Heart left ventricle (tissue), 13 donors: ENCODE measurements around the gene C17orf75.

Experiments
- POLR2A ChIP-seq, 2 donors: fragments of 450-650 bp; IDR thresholded peaks; one replicate each; pipeline ENCODE4 v1.6.1; 2017; ENCODE audit warnings: antibody characterized with exemption in 2 of 2, mild to moderate bottlenecking in 2 of 2, moderate library complexity in 2 of 2
- TF ChIP-seq, protein P1 (sequence below), 12 donors: fragments of 200-600 bp; sonication (generic) in 4 of 12; IDR thresholded peaks; one replicate each; pipeline versions ENCODE4 v1.5.0 to v1.8.0; 2018 to 2022; ENCODE audit warnings: antibody characterized with exemption in 12 of 12, mild to moderate bottlenecking in 5 of 12
- donor health status: ischemic (EF 13 %, LVEDD 7.1; RV severe dilation, severe dysfunction).
- donor health status: DM: no; HTN: yes; CAD: no.
- donor health status: DM: no; HTN: no; CAD: no.
- donor health status: ischemic (EF 25% LVEDD 6.9; RV normal size, moderate dysfunction).
- donor health status: ischemic (EF 25% LVEDD 5.7; RV mildly dilated, moderate dysfunction).
- donor health status: ischemic (EF 35%, LVEDD 5.7; RV mildly dilated, moderate dysfunction).
- donor health status: nonischemic (EF 11% LVEDD 7.7; RV severe dilation, severe dysfunction).
- donor health status: DM: yes; HTN: yes; CAD: no.
- donor health status: PGD.
- donor health status: ischemic (EF 29% LVEDD 5.4; RV normal size, mild dysfunction).
- donor health status: nonischemic (EF 23%, LVEDD 6.1; RV moderate dilation, normal function).

DNA sequence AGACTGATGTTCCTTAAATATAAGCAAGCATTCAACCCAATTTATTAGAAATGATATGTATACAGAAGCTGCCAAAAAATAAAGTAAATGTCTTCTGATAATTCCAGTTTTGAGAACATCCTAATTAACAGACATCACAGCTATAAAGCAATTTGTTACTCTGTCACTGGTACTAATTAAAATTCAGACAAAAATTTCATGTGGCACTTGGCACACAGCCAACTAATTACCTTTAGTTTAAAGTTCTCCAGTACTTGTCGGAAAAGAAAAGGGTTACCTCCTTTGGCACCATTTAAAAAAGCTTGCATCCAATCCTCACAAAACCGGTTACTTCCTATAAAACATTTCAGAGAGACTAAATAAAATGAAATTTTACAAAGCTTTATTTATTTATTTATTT is 8.8 kb downstream of the C17orf75 start:
- no peak for TF ChIP-seq POLR2A (IDR thresholded peaks at IDR 0.05)
- TF ChIP-seq, protein P1, sequence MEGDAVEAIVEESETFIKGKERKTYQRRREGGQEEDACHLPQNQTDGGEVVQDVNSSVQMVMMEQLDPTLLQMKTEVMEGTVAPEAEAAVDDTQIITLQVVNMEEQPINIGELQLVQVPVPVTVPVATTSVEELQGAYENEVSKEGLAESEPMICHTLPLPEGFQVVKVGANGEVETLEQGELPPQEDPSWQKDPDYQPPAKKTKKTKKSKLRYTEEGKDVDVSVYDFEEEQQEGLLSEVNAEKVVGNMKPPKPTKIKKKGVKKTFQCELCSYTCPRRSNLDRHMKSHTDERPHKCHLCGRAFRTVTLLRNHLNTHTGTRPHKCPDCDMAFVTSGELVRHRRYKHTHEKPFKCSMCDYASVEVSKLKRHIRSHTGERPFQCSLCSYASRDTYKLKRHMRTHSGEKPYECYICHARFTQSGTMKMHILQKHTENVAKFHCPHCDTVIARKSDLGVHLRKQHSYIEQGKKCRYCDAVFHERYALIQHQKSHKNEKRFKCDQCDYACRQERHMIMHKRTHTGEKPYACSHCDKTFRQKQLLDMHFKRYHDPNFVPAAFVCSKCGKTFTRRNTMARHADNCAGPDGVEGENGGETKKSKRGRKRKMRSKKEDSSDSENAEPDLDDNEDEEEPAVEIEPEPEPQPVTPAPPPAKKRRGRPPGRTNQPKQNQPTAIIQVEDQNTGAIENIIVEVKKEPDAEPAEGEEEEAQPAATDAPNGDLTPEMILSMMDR (IDR thresholded peaks at IDR 0.05): no peak
